ENCODE data around the gene BRSK2. TPM values are rescaled to one million over a fixed set of nuclear protein-coding genes. Genes with fewer than 3 reads are reported as not detected.

Gene BRSK2
- total and polyA plus RNA-seq, 2 donors (not counting 1 experiment from before 2014, with no cell fraction given), result 0.11 to 0.33 TPM

- H2AFZ ChIP-seq (ENCODE audit: low read length), result no peak overlapping the region
- no peak for DNase-seq (ENCODE audit: low read depth in 2 of 2)
- H4K20me1 ChIP-seq (ENCODE audit: control insufficient read depth, extremely low read depth, insufficient read depth, low read length), result no peaks in the 10 kb centered on the region
- no peaks in the 10 kb centered on the region for H3K79me2 ChIP-seq (ENCODE audit: control insufficient read depth, insufficient read depth, low read length)
- no peak for TF ChIP-seq CTCF (conservative IDR thresholded peaks at IDR 0.05 in 1 of 2, IDR thresholded peaks at IDR 0.05 in 1 of 2; ENCODE audit: low read depth in 1 of 2, low read length in 2 of 2)
- no peak for TF ChIP-seq EZH2 (IDR thresholded peaks at IDR 0.05; ENCODE audit: low read length, missing control alignments)
- no peaks in the 10 kb centered on the region for H3K4me1 ChIP-seq (ENCODE audit: control insufficient read depth, extremely low read depth, insufficient read depth, low read length)
- H3K9ac ChIP-seq (ENCODE audit: insufficient read depth, low read length), result no peak overlapping the region
- H3K9me3 ChIP-seq (ENCODE audit: control insufficient read depth, insufficient read depth, low read depth, low read length), result no peaks in the 10 kb centered on the region
- no peaks in the 10 kb centered on the region for H3K27me3 ChIP-seq (ENCODE audit: control insufficient read depth, insufficient read depth, low read length)
- H3K36me3 ChIP-seq (ENCODE audit: control insufficient read depth, insufficient read depth, low read length), result no peaks in the 10 kb centered on the region
- no peak overlapping the region for H3K4me3 ChIP-seq (replicated peaks in 1 of 4; ENCODE audit: control extremely low read depth in 1 of 4, insufficient read depth in 1 of 4, low read depth in 3 of 4, low read length in 4 of 4)
- no peak overlapping the region for H3K4me2 ChIP-seq (ENCODE audit: extremely low read depth, insufficient read depth, low read length)
- H3K27ac ChIP-seq (ENCODE audit: insufficient read depth, low read length), result no peak overlapping the region
Measured at GRCh38 chr11:1440066-1440465, 50.3 kb downstream of the BRSK2 start.

- Histone ChIP-seq H3K79me2 (ENCODE audit: control insufficient read depth, insufficient read depth, low read length) (no peaks in the 10 kb centered on the region), H3K27ac (ENCODE audit: insufficient read depth, low read length) (no peak overlapping the region), H3K27me3 (ENCODE audit: control insufficient read depth, insufficient read depth, low read length) (no peaks in the 10 kb centered on the region), H3K4me1 (ENCODE audit: control insufficient read depth, extremely low read depth, insufficient read depth, low read length) (no peaks in the 10 kb centered on the region), H4K20me1 (ENCODE audit: control insufficient read depth, extremely low read depth, insufficient read depth, low read length) (no peaks in the 10 kb centered on the region), H3K36me3 (ENCODE audit: control insufficient read depth, insufficient read depth, low read length) (no peaks in the 10 kb centered on the region), H3K9ac (ENCODE audit: insufficient read depth, low read length) (no peak overlapping the region), H3K4me3 (replicated peaks in 1 of 4; ENCODE audit: control extremely low read depth in 1 of 4, insufficient read depth in 1 of 4, low read depth in 3 of 4, low read length in 4 of 4) (no peak overlapping the region), H2AFZ (ENCODE audit: low read length) (no peak overlapping the region), H3K4me2 (ENCODE audit: extremely low read depth, insufficient read depth, low read length) (no peak overlapping the region), H3K9me3 (ENCODE audit: control insufficient read depth, insufficient read depth, low read depth, low read length) (no peaks in the 10 kb centered on the region)
- TF ChIP-seq CTCF (conservative IDR thresholded peaks at IDR 0.05 in 1 of 2, IDR thresholded peaks at IDR 0.05 in 1 of 2; ENCODE audit: low read depth in 1 of 2, low read length in 2 of 2) (no peak), EZH2 (IDR thresholded peaks at IDR 0.05; ENCODE audit: low read length, missing control alignments) (no peak)
- no peak for DNase-seq (ENCODE audit: low read depth in 2 of 2)
Measured at GRCh38 chr11:1440496-1440895, 50.8 kb downstream of the BRSK2 start.

GRCh38 chr11:1442163-1442562 is 52.4 kb downstream of the BRSK2 start:
- H3K4me2 ChIP-seq (ENCODE audit: extremely low read depth, insufficient read depth, low read length), result no peak overlapping the region
- no peaks in the 10 kb centered on the region for H3K9me3 ChIP-seq (ENCODE audit: control insufficient read depth, insufficient read depth, low read depth, low read length)
- no peak for DNase-seq (ENCODE audit: low read depth in 2 of 2)
- no peaks in the 10 kb centered on the region for H3K79me2 ChIP-seq (ENCODE audit: control insufficient read depth, insufficient read depth, low read length)
- no peaks in the 10 kb centered on the region for H3K27me3 ChIP-seq (ENCODE audit: control insufficient read depth, insufficient read depth, low read length)
- H3K9ac ChIP-seq (ENCODE audit: insufficient read depth, low read length), result no peak overlapping the region
- no peak overlapping the region for H3K27ac ChIP-seq (ENCODE audit: insufficient read depth, low read length)
- no peak overlapping the region for H2AFZ ChIP-seq (ENCODE audit: low read length)
- TF ChIP-seq CTCF (conservative IDR thresholded peaks at IDR 0.05 in 1 of 2, IDR thresholded peaks at IDR 0.05 in 1 of 2; ENCODE audit: low read depth in 1 of 2, low read length in 2 of 2) (no peak), EZH2 (IDR thresholded peaks at IDR 0.05; ENCODE audit: low read length, missing control alignments) (no peak)
- H4K20me1 ChIP-seq (ENCODE audit: control insufficient read depth, extremely low read depth, insufficient read depth, low read length), result no peaks in the 10 kb centered on the region
- no peaks in the 10 kb centered on the region for H3K4me1 ChIP-seq (ENCODE audit: control insufficient read depth, extremely low read depth, insufficient read depth, low read length)
- H3K36me3 ChIP-seq (ENCODE audit: control insufficient read depth, insufficient read depth, low read length), result no peaks in the 10 kb centered on the region
- H3K4me3 ChIP-seq (replicated peaks in 1 of 4; ENCODE audit: control extremely low read depth in 1 of 4, insufficient read depth in 1 of 4, low read depth in 3 of 4, low read length in 4 of 4), result no peak overlapping the region
